ENCODE data around the gene PODXL. TPM values are rescaled to one million over a fixed set of nuclear protein-coding genes. Genes with fewer than 3 reads are reported as not detected.

PODXL gene
- total RNA-seq, 1 experiment from 2014 or later, result 1.6 TPM

- H3K4me1 Mint-ChIP-seq (ENCODE audit: insufficient read depth, unreplicated experiment), result peaks cover 16% of the 10 kb centered on the region
- intact Hi-C loops (cut with micrococcal nuclease), result no loop called here
- no peak for DNase-seq (ENCODE audit: unreplicated experiment)
- CTCF ChIA-PET, result interaction anchor here (1.2 to 1.7 kb wide), 2 partner anchors 11 to 25 kb away, joined by 3 to 6 read pairs; no protein-coding TSS in a partner anchor
- TF ChIP-seq CTCF (IDR thresholded peaks at IDR 0.05; ENCODE audit: unreplicated experiment), result no peak
- H3K4me3 Mint-ChIP-seq (ENCODE audit: unreplicated experiment), result no peak overlapping the region
- no TSS peak for BruUV-seq (replicated peaks)
- POLR2A ChIA-PET, result interaction anchor here (0.6 kb wide), 1 partner anchor 15 kb away, joined by 3 read pairs; no protein-coding TSS in a partner anchor
- no peaks in the 10 kb centered on the region for H3K36me3 Mint-ChIP-seq (ENCODE audit: insufficient read depth, unreplicated experiment)
- H3K27ac Mint-ChIP-seq (ENCODE audit: low read depth, unreplicated experiment), result peak overlapping the region; percentile 19
- no peaks in the 10 kb centered on the region for H3K9me3 Mint-ChIP-seq (ENCODE audit: unreplicated experiment)
- no peaks in the 10 kb centered on the region for H3K27me3 Mint-ChIP-seq (ENCODE audit: insufficient read depth, unreplicated experiment)
These were observed 17.6 kb downstream of the PODXL start for GRCh38 chr7:131538813-131539179.

- peak overlapping the region; percentile 19 for H3K27ac Mint-ChIP-seq (ENCODE audit: low read depth, unreplicated experiment)
- no peaks in the 10 kb centered on the region for H3K9me3 Mint-ChIP-seq (ENCODE audit: unreplicated experiment)
- no peaks in the 10 kb centered on the region for H3K36me3 Mint-ChIP-seq (ENCODE audit: insufficient read depth, unreplicated experiment)
- ChIA-PET POLR2A (no interaction called here), CTCF (interaction anchor here (1.2 to 2.1 kb wide), 3 partner anchors 10 to 25 kb away, joined by 3 to 7 read pairs (median 6); no protein-coding TSS in a partner anchor)
- peak; percentile 43 for DNase-seq (ENCODE audit: unreplicated experiment)
- no peak for TF ChIP-seq CTCF (IDR thresholded peaks at IDR 0.05; ENCODE audit: unreplicated experiment)
- H3K4me3 Mint-ChIP-seq (ENCODE audit: unreplicated experiment), result no peak overlapping the region
- intact Hi-C loops (cut with micrococcal nuclease), result no loop called here
- no TSS peak for BruUV-seq (replicated peaks)
- H3K27me3 Mint-ChIP-seq (ENCODE audit: insufficient read depth, unreplicated experiment), result no peaks in the 10 kb centered on the region
- H3K4me1 Mint-ChIP-seq (ENCODE audit: insufficient read depth, unreplicated experiment), result peaks cover 16% of the 10 kb centered on the region
These were observed 18.2 kb downstream of the PODXL start for GRCh38 chr7:131538071-131538812.

- CTCF ChIA-PET, result interaction anchor here (2.1 kb wide), 1 partner anchor 10 kb away, joined by 7 read pairs; no protein-coding TSS in a partner anchor
- Mint-ChIP-seq H3K27ac (ENCODE audit: low read depth, unreplicated experiment) (no peak overlapping the region), H3K9me3 (ENCODE audit: unreplicated experiment) (no peaks in the 10 kb centered on the region), H3K4me3 (ENCODE audit: unreplicated experiment) (no peak overlapping the region), H3K4me1 (ENCODE audit: insufficient read depth, unreplicated experiment) (peaks cover 16% of the 10 kb centered on the region), H3K27me3 (ENCODE audit: insufficient read depth, unreplicated experiment) (no peaks in the 10 kb centered on the region), H3K36me3 (ENCODE audit: insufficient read depth, unreplicated experiment) (no peaks in the 10 kb centered on the region)
- TF ChIP-seq CTCF (IDR thresholded peaks at IDR 0.05; ENCODE audit: unreplicated experiment), result no peak
- no TSS peak for BruUV-seq (replicated peaks)
- intact Hi-C loops (cut with micrococcal nuclease), result no loop called here
- POLR2A ChIA-PET, result no interaction called here
- no peak for DNase-seq (ENCODE audit: unreplicated experiment)
These were observed 18.9 kb downstream of the PODXL start for GRCh38 chr7:131537571-131537978.

GRCh38 chr7:131536361-131536849 is 20.0 kb downstream of the PODXL start:
- H3K27ac Mint-ChIP-seq (ENCODE audit: low read depth, unreplicated experiment), result no peak overlapping the region
- TF ChIP-seq CTCF (IDR thresholded peaks at IDR 0.05; ENCODE audit: unreplicated experiment), result no peak
- no peaks in the 10 kb centered on the region for H3K27me3 Mint-ChIP-seq (ENCODE audit: insufficient read depth, unreplicated experiment)
- no peaks in the 10 kb centered on the region for H3K36me3 Mint-ChIP-seq (ENCODE audit: insufficient read depth, unreplicated experiment)
- H3K4me3 Mint-ChIP-seq (ENCODE audit: unreplicated experiment), result no peak overlapping the region
- intact Hi-C loops (cut with micrococcal nuclease), result no loop called here
- no peak for DNase-seq (ENCODE audit: unreplicated experiment)
- peaks cover 16% of the 10 kb centered on the region for H3K4me1 Mint-ChIP-seq (ENCODE audit: insufficient read depth, unreplicated experiment)
- no TSS peak for BruUV-seq (replicated peaks)
- no peaks in the 10 kb centered on the region for H3K9me3 Mint-ChIP-seq (ENCODE audit: unreplicated experiment)
- CTCF ChIA-PET, result interaction anchor here (2.1 kb wide), 1 partner anchor 12 kb away, joined by 7 read pairs; no protein-coding TSS in a partner anchor
- POLR2A ChIA-PET, result interaction anchor here (0.7 kb wide), 1 partner anchor 96 kb away, joined by 4 read pairs; no protein-coding TSS in a partner anchor

Measured in MCF 10A (cell line).